Measurements from ENCODE around the gene CAPN15. TPM values are rescaled to one million over a fixed set of nuclear protein-coding genes. Genes with fewer than 3 reads are reported as not detected.

The CAPN15 gene
- polyA plus RNA-seq, 2 of the 4 experiments (the other 2 are of a cell fraction), result 11.4 to 33.3 TPM

DNA sequence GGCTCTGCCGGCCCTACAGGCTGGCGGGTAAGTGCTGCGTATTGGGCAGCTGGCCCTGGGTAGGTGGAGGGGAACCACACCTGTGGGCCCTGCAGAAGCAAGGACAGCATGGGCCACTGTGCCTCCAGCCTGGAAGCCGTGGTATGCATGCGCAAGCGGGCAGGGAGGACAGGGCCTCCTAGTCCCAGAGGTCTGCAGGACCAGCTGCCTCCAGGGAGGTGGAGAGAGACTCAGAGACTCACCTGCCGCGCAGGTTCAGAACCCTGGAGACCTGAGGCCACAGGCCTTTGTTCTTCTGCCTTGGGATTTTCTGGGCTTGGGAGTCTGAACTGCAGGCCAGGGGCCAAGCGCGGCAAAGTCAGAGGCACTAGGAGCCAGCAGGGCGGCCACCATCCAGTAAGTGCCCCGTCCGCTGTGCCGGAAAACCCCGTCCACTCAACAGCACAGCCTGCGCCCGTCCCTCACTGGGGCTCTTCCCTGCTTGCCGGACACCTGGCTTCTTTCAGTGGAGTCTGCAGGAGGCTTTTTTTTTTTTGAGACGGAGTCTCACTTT lies 53.5 kb downstream of the CAPN15 start:
- TF ChIP-seq, protein P1, sequence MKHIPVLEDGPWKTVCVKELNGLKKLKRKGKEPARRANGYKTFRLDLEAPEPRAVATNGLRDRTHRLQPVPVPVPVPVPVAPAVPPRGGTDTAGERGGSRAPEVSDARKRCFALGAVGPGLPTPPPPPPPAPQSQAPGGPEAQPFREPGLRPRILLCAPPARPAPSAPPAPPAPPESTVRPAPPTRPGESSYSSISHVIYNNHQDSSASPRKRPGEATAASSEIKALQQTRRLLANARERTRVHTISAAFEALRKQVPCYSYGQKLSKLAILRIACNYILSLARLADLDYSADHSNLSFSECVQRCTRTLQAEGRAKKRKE (CRISPR knock-in tag; IDR thresholded peaks at IDR 0.05; ENCODE audit: low read depth), result no peak
- TF ChIP-seq RAD21 (conservative IDR thresholded peaks at IDR 0.05 in 1 of 2, IDR thresholded peaks at IDR 0.05 in 1 of 2) (no peak), MAFK (IDR thresholded peaks at IDR 0.05; ENCODE audit: partially characterized antibody) (no peak), KDM5A (IDR thresholded peaks at IDR 0.05) (no peak), JUN (IDR thresholded peaks at IDR 0.05) (no peak), HOXB13 (CRISPR knock-in tag; IDR thresholded peaks at IDR 0.05; ENCODE audit: low read depth) (no peak), POLR2A (IDR thresholded peaks at IDR 0.05; ENCODE audit: low read length) (no peak), HEYL (CRISPR knock-in tag; IDR thresholded peaks at IDR 0.05) (no peak), NR3C1 (IDR thresholded peaks at IDR 0.05) (no peak), KDM1A (IDR thresholded peaks at IDR 0.05; ENCODE audit: low read depth) (no peak), HDAC2 (IDR thresholded peaks at IDR 0.05) (no peak), POLR2AphosphoS2 (conservative IDR thresholded peaks at IDR 0.05; ENCODE audit: low read length) (no peak)
- TF ChIP-seq, protein P2, sequence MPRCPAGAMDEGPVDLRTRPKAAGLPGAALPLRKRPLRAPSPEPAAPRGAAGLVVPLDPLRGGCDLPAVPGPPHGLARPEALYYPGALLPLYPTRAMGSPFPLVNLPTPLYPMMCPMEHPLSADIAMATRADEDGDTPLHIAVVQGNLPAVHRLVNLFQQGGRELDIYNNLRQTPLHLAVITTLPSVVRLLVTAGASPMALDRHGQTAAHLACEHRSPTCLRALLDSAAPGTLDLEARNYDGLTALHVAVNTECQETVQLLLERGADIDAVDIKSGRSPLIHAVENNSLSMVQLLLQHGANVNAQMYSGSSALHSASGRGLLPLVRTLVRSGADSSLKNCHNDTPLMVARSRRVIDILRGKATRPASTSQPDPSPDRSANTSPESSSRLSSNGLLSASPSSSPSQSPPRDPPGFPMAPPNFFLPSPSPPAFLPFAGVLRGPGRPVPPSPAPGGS (IDR thresholded peaks at IDR 0.05), result no peak
- TF ChIP-seq, protein P3, sequence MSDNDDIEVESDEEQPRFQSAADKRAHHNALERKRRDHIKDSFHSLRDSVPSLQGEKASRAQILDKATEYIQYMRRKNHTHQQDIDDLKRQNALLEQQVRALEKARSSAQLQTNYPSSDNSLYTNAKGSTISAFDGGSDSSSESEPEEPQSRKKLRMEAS (IDR thresholded peaks at IDR 0.05), result no peak
- TF ChIP-seq, protein P4, sequence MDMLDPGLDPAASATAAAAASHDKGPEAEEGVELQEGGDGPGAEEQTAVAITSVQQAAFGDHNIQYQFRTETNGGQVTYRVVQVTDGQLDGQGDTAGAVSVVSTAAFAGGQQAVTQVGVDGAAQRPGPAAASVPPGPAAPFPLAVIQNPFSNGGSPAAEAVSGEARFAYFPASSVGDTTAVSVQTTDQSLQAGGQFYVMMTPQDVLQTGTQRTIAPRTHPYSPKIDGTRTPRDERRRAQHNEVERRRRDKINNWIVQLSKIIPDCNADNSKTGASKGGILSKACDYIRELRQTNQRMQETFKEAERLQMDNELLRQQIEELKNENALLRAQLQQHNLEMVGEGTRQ (IDR thresholded peaks at IDR 0.05), result no peak
- no peak for ATAC-seq
- ChIA-PET CTCF (interaction anchor here (0.6 to 7.1 kb wide), 5 partner anchors 13 to 171 kb away, joined by 3 to 105 read pairs (median 3); partner anchors contain the start of gene RHOT2), POLR2A (no interaction called here)
- no peak overlapping the region for H3K27ac ChIP-seq
- WGBS (ENCODE audit: missing lambda C conversion rate), result 98% methylated on average over 14 of the region's 19 CpGs
- H3K4me1 ChIP-seq, result peaks cover 12% of the 10 kb centered on the region; the same call in 2 of the 3 replicates
- no peak overlapping the region for H3K4me2 ChIP-seq
- H3K4me3 ChIP-seq, result no peak overlapping the region
- no peak for DNase-seq (ENCODE audit: low read depth in 1 of 2, low spot score in 1 of 2)
- FAIRE-seq, result no peak
- H3K9me3 ChIP-seq, result no peaks in the 10 kb centered on the region

DNA sequence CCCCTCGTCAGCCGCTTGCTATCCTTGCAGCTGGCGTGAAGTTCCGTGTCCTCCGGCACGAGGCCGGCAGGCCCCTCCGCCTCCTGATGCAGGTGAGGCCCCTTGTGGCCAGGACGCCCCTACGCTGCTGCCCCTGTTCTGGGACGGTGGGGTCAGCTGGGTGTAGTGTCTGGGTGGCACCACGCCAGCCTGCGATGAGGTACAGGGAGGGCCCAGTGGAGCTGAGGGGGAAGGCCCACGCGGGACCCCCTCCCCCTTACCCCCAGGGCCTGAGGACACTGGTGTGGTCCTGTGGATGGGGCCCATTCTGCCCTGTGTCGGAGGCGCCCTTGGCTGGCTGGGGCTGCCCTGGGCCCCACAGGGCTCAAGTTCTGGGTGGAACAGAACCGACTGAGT lies 54.7 kb downstream of the CAPN15 start:
- H3K4me3 ChIP-seq, result no peak overlapping the region
- peaks cover 17% of the 10 kb centered on the region; the same call in 2 of the 3 replicates for H3K4me1 ChIP-seq
- H3K27ac ChIP-seq, result no peak overlapping the region
- no peak for FAIRE-seq
- no peak overlapping the region for H3K4me2 ChIP-seq
- no peak for DNase-seq (ENCODE audit: low read depth in 1 of 2, low spot score in 1 of 2)
- no peaks in the 10 kb centered on the region for H3K9me3 ChIP-seq
- ATAC-seq, result no peak
- WGBS (ENCODE audit: missing lambda C conversion rate), result 85% methylated on average over 18 of the region's 18 CpGs
- ChIA-PET POLR2A (no interaction called here), CTCF (interaction anchor here (0.7 to 7.1 kb wide), 8 partner anchors 10 to 486 kb away, joined by 3 to 105 read pairs (median 4); partner anchors contain the start of gene RHOT2)
- TF ChIP-seq HOXB5 (CRISPR knock-in tag; IDR thresholded peaks at IDR 0.05), result no peak
- TF ChIP-seq, protein P3 (IDR thresholded peaks at IDR 0.05), result no peak
- TF ChIP-seq, protein P5, sequence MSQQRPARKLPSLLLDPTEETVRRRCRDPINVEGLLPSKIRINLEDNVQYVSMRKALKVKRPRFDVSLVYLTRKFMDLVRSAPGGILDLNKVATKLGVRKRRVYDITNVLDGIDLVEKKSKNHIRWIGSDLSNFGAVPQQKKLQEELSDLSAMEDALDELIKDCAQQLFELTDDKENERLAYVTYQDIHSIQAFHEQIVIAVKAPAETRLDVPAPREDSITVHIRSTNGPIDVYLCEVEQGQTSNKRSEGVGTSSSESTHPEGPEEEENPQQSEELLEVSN (IDR thresholded peaks at IDR 0.05; ENCODE audit: borderline replicate concordance, low read depth), result no peak
- TF ChIP-seq NFE2L2 (conservative IDR thresholded peaks at IDR 0.05; ENCODE audit: low read length), result no peak
- no peak for TF ChIP-seq RAD21 (conservative IDR thresholded peaks at IDR 0.05 in 1 of 2, IDR thresholded peaks at IDR 0.05 in 1 of 2)
- no peak for TF ChIP-seq ZNF302 (CRISPR knock-in tag; IDR thresholded peaks at IDR 0.05)
- no peak for TF ChIP-seq FOSL2 (IDR thresholded peaks at IDR 0.05)
- TF ChIP-seq FOSL2 (CRISPR knock-in tag; IDR thresholded peaks at IDR 0.05), result no peak
- no peak for TF ChIP-seq HOXB13 (CRISPR knock-in tag; IDR thresholded peaks at IDR 0.05; ENCODE audit: low read depth)
- TF ChIP-seq SMC3 (IDR thresholded peaks at IDR 0.05), result no peak
- TF ChIP-seq, protein P6, sequence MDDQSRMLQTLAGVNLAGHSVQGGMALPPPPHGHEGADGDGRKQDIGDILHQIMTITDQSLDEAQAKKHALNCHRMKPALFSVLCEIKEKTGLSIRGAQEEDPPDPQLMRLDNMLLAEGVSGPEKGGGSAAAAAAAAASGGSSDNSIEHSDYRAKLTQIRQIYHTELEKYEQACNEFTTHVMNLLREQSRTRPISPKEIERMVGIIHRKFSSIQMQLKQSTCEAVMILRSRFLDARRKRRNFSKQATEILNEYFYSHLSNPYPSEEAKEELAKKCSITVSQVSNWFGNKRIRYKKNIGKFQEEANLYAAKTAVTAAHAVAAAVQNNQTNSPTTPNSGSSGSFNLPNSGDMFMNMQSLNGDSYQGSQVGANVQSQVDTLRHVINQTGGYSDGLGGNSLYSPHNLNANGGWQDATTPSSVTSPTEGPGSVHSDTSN (IDR thresholded peaks at IDR 0.05), result no peak
- no peak for TF ChIP-seq JUN (IDR thresholded peaks at IDR 0.05)
- TF ChIP-seq NPAS2 (CRISPR knock-in tag; IDR thresholded peaks at IDR 0.05; ENCODE audit: borderline replicate concordance), result no peak
- no peak for TF ChIP-seq HDAC2 (IDR thresholded peaks at IDR 0.05)
- TF ChIP-seq EP300 (IDR thresholded peaks at IDR 0.05), result no peak
- TF ChIP-seq SREBF2 (IDR thresholded peaks at IDR 0.05), result no peak
- TF ChIP-seq CEBPB (IDR thresholded peaks at IDR 0.05), result no peak
- TF ChIP-seq HEYL (CRISPR knock-in tag; IDR thresholded peaks at IDR 0.05), result no peak
- TF ChIP-seq HOXA7 (CRISPR knock-in tag; IDR thresholded peaks at IDR 0.05), result no peak
